ENCODE measurements around the gene TNF. TPM values are rescaled to one million over a fixed set of nuclear protein-coding genes. Genes with fewer than 3 reads are reported as not detected.

The TNF gene
- total RNA-seq, 1 donor from 2014 or later = 1.2 TPM

- peak overlapping the region; percentile 98 for H3K27ac Mint-ChIP-seq (ENCODE audit: unreplicated experiment)
- peaks cover 16% of the 10 kb centered on the region for H3K36me3 Mint-ChIP-seq (ENCODE audit: low read depth, unreplicated experiment)
- Histone ChIP-seq H3K9me3 (ENCODE audit: insufficient read depth, low read depth, low read length) (no peaks in the 10 kb centered on the region), H3K9ac (ENCODE audit: low read length) (peak overlapping the region; percentile 89), H3K36me3 (ENCODE audit: insufficient read depth, low read length) (peaks cover 13% of the 10 kb centered on the region), H4K20me1 (ENCODE audit: insufficient read depth, low read length) (peaks cover 39% of the 10 kb centered on the region), H3K4me3 (ENCODE audit: insufficient read depth, low read depth, low read length) (peak overlapping the region; percentile 66), H3K4me2 (ENCODE audit: low read length) (peak overlapping the region; percentile 86), H2AFZ (ENCODE audit: low read depth, low read length) (peak overlapping the region; percentile 82), H3K79me2 (ENCODE audit: insufficient read depth, low read length) (peaks cover 43% of the 10 kb centered on the region), H3K27ac (ENCODE audit: low read depth, low read length) (peak overlapping the region; percentile 99), H3K4me1 (ENCODE audit: insufficient read depth, low read length) (peaks cover 12% of the 10 kb centered on the region), H3K27me3 (ENCODE audit: insufficient read depth, low read length) (no peaks in the 10 kb centered on the region)
- H3K4me3 Mint-ChIP-seq (ENCODE audit: unreplicated experiment) = peak overlapping the region; percentile 94
- H3K27me3 Mint-ChIP-seq (ENCODE audit: low read depth, unreplicated experiment) = peaks cover 4% of the 10 kb centered on the region
- TF ChIP-seq CTCF (IDR thresholded peaks at IDR 0.05; ENCODE audit: insufficient read depth, low read depth, low read length) (no peak), EZH2 (IDR thresholded peaks at IDR 0.05; ENCODE audit: insufficient read depth, low read length) (no peak)
- H3K4me1 Mint-ChIP-seq (ENCODE audit: low read depth, unreplicated experiment) = peaks cover 14% of the 10 kb centered on the region
- H3K9me3 Mint-ChIP-seq (ENCODE audit: unreplicated experiment) = no peaks in the 10 kb centered on the region
- DNase-seq (ENCODE audit: low read depth) = peak; percentile 98
- no peak for FAIRE-seq
Observed at GRCh38 chr6:31619805-31620585, 44.6 kb downstream of the TNF start.

- H3K4me2 ChIP-seq (ENCODE audit: low read length) = peak within 1 kb of the TSS; percentile 94
- peaks cover 51% of the 10 kb centered on the region for H3K79me2 ChIP-seq (ENCODE audit: insufficient read depth, low read length)
- peak within 1 kb of the TSS; percentile 97 for H3K4me3 Mint-ChIP-seq (ENCODE audit: unreplicated experiment)
- peaks cover 21% of the 10 kb centered on the region for H3K36me3 ChIP-seq (ENCODE audit: insufficient read depth, low read length)
- no peaks in the 10 kb centered on the region for H3K9me3 Mint-ChIP-seq (ENCODE audit: unreplicated experiment)
- TF ChIP-seq CTCF (IDR thresholded peaks at IDR 0.05; ENCODE audit: insufficient read depth, low read depth, low read length) = no peak
- no peak for TF ChIP-seq EZH2 (IDR thresholded peaks at IDR 0.05; ENCODE audit: insufficient read depth, low read length)
- FAIRE-seq = no peak
- H3K27ac ChIP-seq (ENCODE audit: low read depth, low read length) = peak within 1 kb of the TSS; percentile 99
- H3K9me3 ChIP-seq (ENCODE audit: insufficient read depth, low read depth, low read length) = no peaks in the 10 kb centered on the region
- peak within 1 kb of the TSS; percentile 77 for H3K4me3 ChIP-seq (ENCODE audit: insufficient read depth, low read depth, low read length)
- peaks cover 12% of the 10 kb centered on the region for H3K4me1 ChIP-seq (ENCODE audit: insufficient read depth, low read length)
- peaks cover 47% of the 10 kb centered on the region for H4K20me1 ChIP-seq (ENCODE audit: insufficient read depth, low read length)
- H3K36me3 Mint-ChIP-seq (ENCODE audit: low read depth, unreplicated experiment) = peaks cover 20% of the 10 kb centered on the region
- H3K27me3 Mint-ChIP-seq (ENCODE audit: low read depth, unreplicated experiment) = peaks cover 4% of the 10 kb centered on the region
- no peaks in the 10 kb centered on the region for H3K27me3 ChIP-seq (ENCODE audit: insufficient read depth, low read length)
- peaks cover 11% of the 10 kb centered on the region for H3K4me1 Mint-ChIP-seq (ENCODE audit: low read depth, unreplicated experiment)
- peak within 1 kb of the TSS; percentile 98 for H3K27ac Mint-ChIP-seq (ENCODE audit: unreplicated experiment)
- H3K9ac ChIP-seq (ENCODE audit: low read length) = peak within 1 kb of the TSS; percentile 93
- DNase-seq (ENCODE audit: low read depth) = no peak
- peak within 1 kb of the TSS; percentile 82 for H2AFZ ChIP-seq (ENCODE audit: low read depth, low read length)
Observed at GRCh38 chr6:31620586-31621319, 45.4 kb downstream of the TNF start, which contains the start of gene PRRC2A. Gene PRRC2A, plus strand, starts transcription at chr6:31620715. Its CDS starts 2,075 bp downstream, at chr6:31622790.

All from astrocyte (in vitro differentiated cells and primary cell).